ENCODE measurements around the gene ANKRD27. TPM values are rescaled to one million over a fixed set of nuclear protein-coding genes. Genes with fewer than 3 reads are reported as not detected.

The ANKRD27 gene
- total and polyA plus RNA-seq, 12 donors, result 7.6 to 24.5 (median 18.6) TPM

DNA sequence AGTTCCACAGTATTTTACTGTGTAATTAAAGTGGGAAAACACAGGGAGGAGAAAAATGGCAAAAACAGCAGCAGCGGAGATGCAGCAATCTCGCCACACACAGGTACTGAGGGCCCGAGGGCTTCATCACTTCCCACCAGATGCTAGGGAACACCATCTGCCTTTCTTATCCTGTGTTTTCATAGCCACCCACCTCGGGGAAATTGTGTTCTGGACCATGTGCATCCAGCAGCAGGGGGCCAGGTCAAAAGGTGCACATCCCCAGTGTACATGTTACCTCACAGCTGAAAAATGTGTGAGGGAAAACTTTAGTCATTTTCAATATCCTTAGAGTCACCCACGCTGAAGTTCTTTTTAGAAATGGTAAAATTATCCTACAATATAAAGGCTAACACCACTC is 63.8 kb downstream of the ANKRD27 start:
- peaks cover 0 to 15% (median 0%) of the 10 kb centered on the region in 11 donors for H3K9me3 ChIP-seq
- DNase-seq (no peak), ATAC-seq (no peak)
- no peaks in the 10 kb centered on the region for H3K4me1 ChIP-seq
- H3K27me3 ChIP-seq, result no peaks in the 10 kb centered on the region
- peaks cover 0 to 100% (median 50%) of the 10 kb centered on the region in 9 donors for H3K36me3 ChIP-seq
- no peak overlapping the region for H3K4me3 ChIP-seq
- intact Hi-C loops (cut with DNase I), result no loop called here
- TF ChIP-seq CTCF (IDR thresholded peaks at IDR 0.05), result no peak
- H3K27ac ChIP-seq, result no peak overlapping the region
- 87 to 90% methylated on average over 5 of the region's 5 CpGs for WGBS, 2 donors

DNA sequence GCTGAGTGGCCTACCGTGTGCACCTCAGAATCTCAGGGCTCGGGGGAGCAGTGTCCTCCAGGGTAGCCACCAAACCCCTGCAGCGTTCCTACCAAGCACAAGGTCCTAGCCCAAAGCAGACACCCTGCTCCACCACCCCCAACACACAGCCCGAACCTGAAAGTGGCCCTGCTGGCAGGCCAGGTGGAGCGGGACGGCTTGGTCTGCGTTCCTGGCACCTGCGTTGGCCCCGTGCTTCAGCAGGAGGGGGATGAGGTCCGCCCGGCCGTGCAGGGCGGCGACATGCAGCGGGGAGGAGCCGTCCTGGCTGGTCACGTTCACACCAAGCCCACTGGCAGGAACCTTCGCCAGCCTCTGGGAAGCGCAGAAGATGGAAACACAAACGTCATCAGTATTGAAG is 67.5 kb downstream of the ANKRD27 start:
- ATAC-seq (peak in 1 of 8 donors; percentile 38), DNase-seq (no peak)
- no peak overlapping the region for H3K27ac ChIP-seq
- no peak overlapping the region for H3K4me3 ChIP-seq
- peaks cover 0 to 100% (median 54%) of the 10 kb centered on the region in 9 donors for H3K36me3 ChIP-seq
- H3K9me3 ChIP-seq, result peaks cover 0 to 8% (median 0%) of the 10 kb centered on the region in 11 donors
- H3K27me3 ChIP-seq, result no peaks in the 10 kb centered on the region
- TF ChIP-seq CTCF (IDR thresholded peaks at IDR 0.05), result no peak
- intact Hi-C loops (cut with DNase I), result loop anchor here in 1 of 10 donors (10.0 kb wide), 1 partner anchor 907 kb away; no protein-coding TSS in a partner anchor
- 96 to 98% methylated on average over 20 of the region's 20 CpGs for WGBS, 2 donors
- H3K4me1 ChIP-seq, result no peaks in the 10 kb centered on the region

- TF ChIP-seq CTCF (IDR thresholded peaks at IDR 0.05), result no peak
- Histone ChIP-seq H3K36me3 (peaks cover 0 to 100% (median 50%) of the 10 kb centered on the region in 9 donors), H3K27me3 (no peaks in the 10 kb centered on the region), H3K4me3 (no peak overlapping the region), H3K27ac (no peak overlapping the region), H3K4me1 (no peaks in the 10 kb centered on the region), H3K9me3 (no peaks in the 10 kb centered on the region)
- 89 to 92% methylated on average over 15 of the region's 15 CpGs for WGBS, 2 donors
- intact Hi-C loops (cut with DNase I), result loop anchor here in 1 of 10 donors (10.0 kb wide), 1 partner anchor 909 kb away; no protein-coding TSS in a partner anchor
- ATAC-seq (no peak), DNase-seq (no peak)
These were observed 68.7 kb downstream of the ANKRD27 start for GRCh38 chr19:32606289-32606688.

DNA sequence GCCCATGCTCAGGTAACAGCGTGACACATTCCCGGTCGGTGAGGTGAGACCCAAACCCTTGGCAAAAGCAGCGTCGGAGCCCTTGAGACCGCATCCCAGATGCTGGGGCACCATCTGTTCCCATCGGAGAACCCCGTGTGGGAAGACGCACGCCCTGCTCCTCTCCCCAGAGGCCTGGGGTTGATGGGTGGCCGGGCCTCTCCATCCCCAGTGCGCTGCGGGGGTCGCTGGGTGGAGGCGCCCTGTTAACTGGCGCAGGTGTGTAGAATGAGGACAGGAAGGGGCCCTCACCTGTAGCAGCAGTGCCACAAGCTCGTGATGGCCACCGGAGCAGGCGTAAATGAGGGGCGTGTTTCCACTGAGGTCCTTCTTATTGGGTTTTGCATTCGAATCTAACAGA is 69.4 kb downstream of the ANKRD27 start:
- Histone ChIP-seq H3K27me3 (no peaks in the 10 kb centered on the region), H3K4me3 (no peak overlapping the region), H3K27ac (no peak overlapping the region), H3K4me1 (no peaks in the 10 kb centered on the region), H3K36me3 (peaks cover 0 to 100% (median 50%) of the 10 kb centered on the region in 9 donors), H3K9me3 (no peaks in the 10 kb centered on the region)
- no peak for TF ChIP-seq CTCF (IDR thresholded peaks at IDR 0.05)
- intact Hi-C loops (cut with DNase I), result loop anchor here in 1 of 10 donors (10.0 kb wide), 1 partner anchor 909 kb away; no protein-coding TSS in a partner anchor
- DNase-seq (no peak), ATAC-seq (no peak)
- 97 to 98% methylated on average over 21 of the region's 21 CpGs for WGBS, 2 donors

Data from heart right ventricle (tissue), 16 donors.